Measurements from ENCODE around the gene CHTOP. TPM values are rescaled to one million over a fixed set of nuclear protein-coding genes. Genes with fewer than 3 reads are reported as not detected.
"Not testable (repeated sequence)": the region's sequence is repeated elsewhere in the genome, so short reads cannot be mapped to it uniquely, and the experiment has no call there.

CHTOP gene
- polyA plus RNA-seq, 1 donor from 2014 or later = 159 TPM

GRCh38 chr1:153639280-153639679 lies 5.4 kb downstream of the CHTOP start:
- Histone ChIP-seq H3K9me3 (ENCODE audit: low read length) (no peaks in the 10 kb centered on the region), H2AFZ (ENCODE audit: low read depth, low read length) (no peak overlapping the region), H3K4me2 (ENCODE audit: low read length) (no peak overlapping the region), H3K4me3 (ENCODE audit: low read length) (no peak overlapping the region), H3K9me2 (ENCODE audit: insufficient read depth, low read length) (no peaks in the 10 kb centered on the region), H3K27me3 (ENCODE audit: insufficient read depth, low read depth, low read length) (no peaks in the 10 kb centered on the region), H4K20me1 (ENCODE audit: insufficient read depth) (no peaks in the 10 kb centered on the region), H3K36me3 (ENCODE audit: insufficient read depth, low read length) (peaks cover 11% of the 10 kb centered on the region), H3K79me2 (replicated peaks; ENCODE audit: insufficient read depth, low read length) (peaks cover 34% of the 10 kb centered on the region), H3K27ac (ENCODE audit: low read length) (no peak overlapping the region), H3K9ac (ENCODE audit: low read length) (no peak overlapping the region), H3F3A (ENCODE audit: insufficient read depth, low read length, poor library complexity, severe bottlenecking) (no peaks in the 10 kb centered on the region)
- TF ChIP-seq EP300 (conservative IDR thresholded peaks at IDR 0.05; ENCODE audit: poor library complexity, severe bottlenecking) (no peak), POLR2AphosphoS5 (IDR thresholded peaks at IDR 0.05) (no peak), EZH2 (IDR thresholded peaks at IDR 0.05; ENCODE audit: borderline replicate concordance, insufficient read depth, low read length, poor library complexity, severe bottlenecking) (no peak), RAD21 (conservative IDR thresholded peaks at IDR 0.05) (no peak), REST (IDR thresholded peaks at IDR 0.05; ENCODE audit: borderline replicate concordance) (no peak), SMC3 (conservative IDR thresholded peaks at IDR 0.05; ENCODE audit: poor library complexity) (no peak), CTCF (IDR thresholded peaks at IDR 0.05; ENCODE audit: poor library complexity, severe bottlenecking) (no peak), MXI1 (conservative IDR thresholded peaks at IDR 0.05; ENCODE audit: poor library complexity, severe bottlenecking) (no peak)

- H3K79me2 ChIP-seq (replicated peaks; ENCODE audit: insufficient read depth, low read length) = peaks cover 24% of the 10 kb centered on the region
- H4K20me1 ChIP-seq (ENCODE audit: insufficient read depth); H3K27ac ChIP-seq (ENCODE audit: low read length); H3F3A ChIP-seq (ENCODE audit: insufficient read depth, low read length, poor library complexity, severe bottlenecking); H3K27me3 ChIP-seq (ENCODE audit: insufficient read depth, low read depth, low read length); H3K9ac ChIP-seq (ENCODE audit: low read length); H3K4me3 ChIP-seq (ENCODE audit: low read length); H3K9me2 ChIP-seq (ENCODE audit: insufficient read depth, low read length); H3K9me3 ChIP-seq (ENCODE audit: low read length); H3K4me2 ChIP-seq (ENCODE audit: low read length); H2AFZ ChIP-seq (ENCODE audit: low read depth, low read length): not testable (repeated sequence)
- peaks cover 11% of the 10 kb centered on the region for H3K36me3 ChIP-seq (ENCODE audit: insufficient read depth, low read length)
Measured at GRCh38 chr1:153640213-153640612, 6.3 kb downstream of the CHTOP start.

GRCh38 chr1:153640861-153641260 lies 7.0 kb downstream of the CHTOP start:
- no peak overlapping the region for H2AFZ ChIP-seq (ENCODE audit: low read depth, low read length)
- no peaks in the 10 kb centered on the region for H4K20me1 ChIP-seq (ENCODE audit: insufficient read depth)
- no peaks in the 10 kb centered on the region for H3F3A ChIP-seq (ENCODE audit: insufficient read depth, low read length, poor library complexity, severe bottlenecking)
- peaks cover 18% of the 10 kb centered on the region for H3K79me2 ChIP-seq (replicated peaks; ENCODE audit: insufficient read depth, low read length)
- H3K9me2 ChIP-seq (ENCODE audit: insufficient read depth, low read length) = no peaks in the 10 kb centered on the region
- TF ChIP-seq EZH2 (IDR thresholded peaks at IDR 0.05; ENCODE audit: borderline replicate concordance, insufficient read depth, low read length, poor library complexity, severe bottlenecking) (no peak), TAF1 (IDR thresholded peaks at IDR 0.05; ENCODE audit: low read depth) (no peak), CTCF (IDR thresholded peaks at IDR 0.05; ENCODE audit: poor library complexity, severe bottlenecking) (no peak), POLR2AphosphoS5 (IDR thresholded peaks at IDR 0.05) (no peak), EP300 (conservative IDR thresholded peaks at IDR 0.05; ENCODE audit: poor library complexity, severe bottlenecking) (no peak), REST (IDR thresholded peaks at IDR 0.05; ENCODE audit: borderline replicate concordance) (no peak), SMC3 (conservative IDR thresholded peaks at IDR 0.05; ENCODE audit: poor library complexity) (no peak), MXI1 (conservative IDR thresholded peaks at IDR 0.05; ENCODE audit: poor library complexity, severe bottlenecking) (no peak), RAD21 (conservative IDR thresholded peaks at IDR 0.05) (no peak)
- H3K36me3 ChIP-seq (ENCODE audit: insufficient read depth, low read length) = peaks cover 11% of the 10 kb centered on the region
- H3K9ac ChIP-seq (ENCODE audit: low read length) = no peak overlapping the region
- no peak overlapping the region for H3K27ac ChIP-seq (ENCODE audit: low read length)
- H3K4me2 ChIP-seq (ENCODE audit: low read length) = no peak overlapping the region
- no peaks in the 10 kb centered on the region for H3K9me3 ChIP-seq (ENCODE audit: low read length)
- no peaks in the 10 kb centered on the region for H3K27me3 ChIP-seq (ENCODE audit: insufficient read depth, low read depth, low read length)
- no peak overlapping the region for H3K4me3 ChIP-seq (ENCODE audit: low read length)
